ENCODE measurements around the gene LNP1.

GRCh38 chr3:100395679-100396431, 5.5 kb upstream of the LNP1 start:
- TF ChIP-seq CTCF (optimal IDR thresholded peaks at IDR 0.05 in 1 of 3, IDR thresholded peaks at IDR 0.05 in 1 of 3, conservative IDR thresholded peaks at IDR 0.05 in 1 of 3; ENCODE audit: extremely low read depth in 1 of 3, insufficient read depth in 2 of 3, low read length in 3 of 3) = no peak
- TF ChIP-seq EZH2 (IDR thresholded peaks at IDR 0.05; ENCODE audit: low read length) = no peak

Measured in keratinocyte (primary cell).